Fibroblast of lung (primary cell): ENCODE measurements around the gene METAP1D. TPM values are rescaled to one million over a fixed set of nuclear protein-coding genes. Genes with fewer than 3 reads are reported as not detected.

Source experiments
- DNase-seq, 2 donors: peaks; one replicate each; pipeline versions ENCODE4 v3.0.0 to v3.0.0-alpha.2; 2010; ENCODE audit warnings: low read depth in 2 of 2
- H2AFZ ChIP-seq: 2 replicates; pipeline ENCODE4 v1.5.1; 2012; ENCODE audit warnings: low read length, control low read depth, inconsistent platforms
- H3K27ac ChIP-seq: 2 replicates; pipeline ENCODE4 v1.5.1; 2011; ENCODE audit warnings: low read length, control low read depth; ENCODE audit not compliant: insufficient read depth
- H3K27me3 ChIP-seq: 2 replicates; pipeline ENCODE4 v1.5.1; 2011; ENCODE audit warnings: mild to moderate bottlenecking, low read length; ENCODE audit not compliant: control insufficient read depth, insufficient read depth
- H3K36me3 ChIP-seq: 2 replicates; pipeline ENCODE4 v1.5.1; 2011; ENCODE audit warnings: low read length; ENCODE audit not compliant: control insufficient read depth, insufficient read depth
- H3K4me1 ChIP-seq: 2 replicates; pipeline ENCODE4 v1.5.1; 2011; ENCODE audit warnings: low read length; ENCODE audit not compliant: control insufficient read depth, insufficient read depth; ENCODE audit errors: extremely low read depth
- H3K4me2 ChIP-seq: 2 replicates; pipeline ENCODE4 v1.5.1; 2011; ENCODE audit warnings: low read length, control low read depth; ENCODE audit not compliant: insufficient read depth; ENCODE audit errors: extremely low read depth
- H3K4me3 ChIP-seq, 4 experiments: fragments of 200-600 bp in 1 of 4; sonication (generic) in 1 of 4; replicated peaks in 1 of 4; 2 replicates each; pipeline ENCODE4 v1.5.1; 2011 to 2016; ENCODE audit warnings: low read length in 4 of 4, low read depth in 3 of 4, mild to moderate bottlenecking in 3 of 4, control low read depth in 2 of 4, inconsistent platforms in 1 of 4, mixed read lengths in 1 of 4; ENCODE audit not compliant: insufficient read depth in 1 of 4; ENCODE audit errors: control extremely low read depth in 1 of 4
- H3K79me2 ChIP-seq: 2 replicates; pipeline ENCODE4 v1.5.1; 2012; ENCODE audit warnings: mild to moderate bottlenecking, low read length, inconsistent platforms; ENCODE audit not compliant: control insufficient read depth, insufficient read depth
- H3K9ac ChIP-seq: 2 replicates; pipeline ENCODE4 v1.5.1; 2011; ENCODE audit warnings: mild to moderate bottlenecking, low read length, control low read depth; ENCODE audit not compliant: insufficient read depth
- H3K9me3 ChIP-seq: 2 replicates; pipeline ENCODE4 v1.5.1; 2012; ENCODE audit warnings: low read depth, low read length; ENCODE audit not compliant: control insufficient read depth, insufficient read depth
- H4K20me1 ChIP-seq: 2 replicates; pipeline ENCODE4 v1.5.1; 2011; ENCODE audit warnings: low read length; ENCODE audit not compliant: control insufficient read depth, insufficient read depth; ENCODE audit errors: extremely low read depth
- CTCF ChIP-seq, 2 donors: IDR thresholded peaks in 1 of 2; conservative IDR thresholded peaks in 1 of 2; 1 replicate in 1 of 2; 2 replicates in 1 of 2; pipeline ENCODE4 v1.5.1; 2011 to 2012; ENCODE audit warnings: low read length in 2 of 2, control low read depth in 1 of 2, inconsistent platforms in 1 of 2, low read depth in 1 of 2, mild to moderate bottlenecking in 1 of 2
- EZH2 ChIP-seq: IDR thresholded peaks from 2 replicates; pipeline ENCODE4 v1.5.1; 2012; ENCODE audit warnings: low read length, control low read depth, mild to moderate bottlenecking; ENCODE audit errors: missing control alignments
- polyA plus RNA-seq, 2 donors: library from polyadenylated mRNA; depleted of rRNA in 1 of 2; stranded (reverse) in 1 of 2; unstranded in 1 of 2; fragments of >200 nt; gene quantifications; 2 replicates each; pipeline ENCODE4 v1.2.1, GENCODE V29; 2011 to 2012; ENCODE audit warnings: missing spikeins in 1 of 2
- total RNA-seq: library from RNA; depleted of rRNA; stranded (reverse); fragments of >200 nt; gene quantifications from 2 replicates; pipeline ENCODE4 v1.2.1, GENCODE V29; 2014

Gene METAP1D
- total and polyA plus RNA-seq, 2 donors (not counting 1 experiment from before 2014, with no cell fraction given) = 6.7 to 6.8 TPM

- no peaks in the 10 kb centered on the region for H3K9me3 ChIP-seq
- DNase-seq = no peak
- no peak overlapping the region for H3K27ac ChIP-seq
- no peaks in the 10 kb centered on the region for H4K20me1 ChIP-seq
- H3K9ac ChIP-seq = no peak overlapping the region
- H3K79me2 ChIP-seq = no peaks in the 10 kb centered on the region
- H3K36me3 ChIP-seq = no peaks in the 10 kb centered on the region
- no peak overlapping the region for H3K4me3 ChIP-seq
- TF ChIP-seq EZH2 = no peak
- no peak for TF ChIP-seq CTCF (conservative IDR thresholded peaks at IDR 0.05 in 1 of 2, IDR thresholded peaks at IDR 0.05 in 1 of 2; ENCODE audit: low read depth in 1 of 2, low read length in 2 of 2)
- H2AFZ ChIP-seq = no peak overlapping the region
- H3K4me1 ChIP-seq = no peaks in the 10 kb centered on the region
- H3K27me3 ChIP-seq = no peaks in the 10 kb centered on the region
- no peak overlapping the region for H3K4me2 ChIP-seq
Observed at GRCh38 chr2:172073518-172073917, 73.8 kb downstream of the METAP1D start.

- H3K4me3 ChIP-seq = no peak overlapping the region
- H3K36me3 ChIP-seq = no peaks in the 10 kb centered on the region
- no peak overlapping the region for H3K4me2 ChIP-seq
- no peak overlapping the region for H3K9ac ChIP-seq
- no peak for DNase-seq
- H2AFZ ChIP-seq = no peak overlapping the region
- H3K4me1 ChIP-seq = no peaks in the 10 kb centered on the region
- TF ChIP-seq EZH2 (no peak), CTCF (conservative IDR thresholded peaks at IDR 0.05 in 1 of 2, IDR thresholded peaks at IDR 0.05 in 1 of 2; ENCODE audit: low read depth in 1 of 2, low read length in 2 of 2) (no peak)
- no peaks in the 10 kb centered on the region for H3K27me3 ChIP-seq
- H3K79me2 ChIP-seq = no peaks in the 10 kb centered on the region
- no peaks in the 10 kb centered on the region for H4K20me1 ChIP-seq
- H3K27ac ChIP-seq = no peak overlapping the region
- no peaks in the 10 kb centered on the region for H3K9me3 ChIP-seq
Observed at GRCh38 chr2:172074254-172074653, 74.5 kb downstream of the METAP1D start.

GRCh38 chr2:172079416-172079815 is 79.7 kb downstream of the METAP1D start:
- Histone ChIP-seq H3K79me2 (no peaks in the 10 kb centered on the region), H3K36me3 (no peaks in the 10 kb centered on the region), H4K20me1 (no peaks in the 10 kb centered on the region), H3K4me2 (no peak overlapping the region), H3K4me3 (no peak overlapping the region), H3K9ac (no peak overlapping the region), H3K27me3 (peaks cover 37% of the 10 kb centered on the region), H3K4me1 (no peaks in the 10 kb centered on the region), H3K9me3 (no peaks in the 10 kb centered on the region), H2AFZ (no peak overlapping the region), H3K27ac (no peak overlapping the region)
- no peak for TF ChIP-seq CTCF (conservative IDR thresholded peaks at IDR 0.05 in 1 of 2, IDR thresholded peaks at IDR 0.05 in 1 of 2; ENCODE audit: low read depth in 1 of 2, low read length in 2 of 2)
- TF ChIP-seq EZH2 = no peak
- no peak for DNase-seq
